ENCODE results near the gene ADAM19.

DNA sequence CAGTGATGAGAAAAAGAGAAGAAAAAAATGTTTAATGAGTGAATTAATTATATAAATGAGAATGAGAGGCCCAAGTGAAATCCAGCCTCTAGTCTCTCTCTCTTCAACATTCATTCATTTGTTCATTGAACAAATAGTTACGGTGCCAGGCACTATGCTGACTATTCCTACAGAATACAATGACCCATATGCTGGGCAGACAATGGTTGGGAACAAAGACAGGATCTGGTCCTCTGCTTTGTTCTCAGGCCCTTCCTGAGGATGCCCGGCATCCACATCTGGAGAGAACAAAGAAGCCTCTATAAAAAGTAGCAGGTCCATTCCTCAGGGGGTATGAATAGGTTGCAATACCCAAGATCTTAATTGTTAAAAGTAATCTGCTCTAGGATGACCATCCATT is 6.9 kb downstream of the ADAM19 start:
- TF ChIP-seq, protein P1, sequence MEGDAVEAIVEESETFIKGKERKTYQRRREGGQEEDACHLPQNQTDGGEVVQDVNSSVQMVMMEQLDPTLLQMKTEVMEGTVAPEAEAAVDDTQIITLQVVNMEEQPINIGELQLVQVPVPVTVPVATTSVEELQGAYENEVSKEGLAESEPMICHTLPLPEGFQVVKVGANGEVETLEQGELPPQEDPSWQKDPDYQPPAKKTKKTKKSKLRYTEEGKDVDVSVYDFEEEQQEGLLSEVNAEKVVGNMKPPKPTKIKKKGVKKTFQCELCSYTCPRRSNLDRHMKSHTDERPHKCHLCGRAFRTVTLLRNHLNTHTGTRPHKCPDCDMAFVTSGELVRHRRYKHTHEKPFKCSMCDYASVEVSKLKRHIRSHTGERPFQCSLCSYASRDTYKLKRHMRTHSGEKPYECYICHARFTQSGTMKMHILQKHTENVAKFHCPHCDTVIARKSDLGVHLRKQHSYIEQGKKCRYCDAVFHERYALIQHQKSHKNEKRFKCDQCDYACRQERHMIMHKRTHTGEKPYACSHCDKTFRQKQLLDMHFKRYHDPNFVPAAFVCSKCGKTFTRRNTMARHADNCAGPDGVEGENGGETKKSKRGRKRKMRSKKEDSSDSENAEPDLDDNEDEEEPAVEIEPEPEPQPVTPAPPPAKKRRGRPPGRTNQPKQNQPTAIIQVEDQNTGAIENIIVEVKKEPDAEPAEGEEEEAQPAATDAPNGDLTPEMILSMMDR (conservative IDR thresholded peaks at IDR 0.05; ENCODE audit: low read length): no peak
- no peak for TF ChIP-seq EZH2phosphoT487 (IDR thresholded peaks at IDR 0.05; ENCODE audit: borderline replicate concordance)

All from Loucy (cell line).